B cell (primary cell): ENCODE results near the gene CTLA4. TPM values are rescaled to one million over a fixed set of nuclear protein-coding genes. Genes with fewer than 3 reads are reported as not detected.

ENCODE experiments used
- ATAC-seq: fragments of 200-7000 bp; cut with Tn5 transposase; one replicate; pipeline ENCODE4 v1.10.0; 2021; ENCODE audit warnings: low read depth, mild to moderate bottlenecking, moderate number of reproducible peaks, moderate library complexity
- CTCF ChIA-PET: fragments of 350-600 bp; sonication (Branson Sonifier 250); formaldehyde crosslinking; loops from one replicate; lab custom pipeline; 2021; ENCODE audit warnings: antibody characterized with exemption, inconsistent platforms; lab: Charles Lee
- POLR2A ChIA-PET: fragments of 350-600 bp; sonication (Branson Sonifier 250); formaldehyde crosslinking; loops from one replicate; lab custom pipeline; 2021; ENCODE audit warnings: antibody characterized with exemption; lab: Charles Lee
- DNase-seq: peaks from one replicate; pipeline ENCODE4 v3.0.0; 2013
- H2AFZ ChIP-seq: 2 replicates; pipeline ENCODE4 v1.6.1; 2012; ENCODE audit warnings: mild to moderate bottlenecking, low read depth, low read length; ENCODE audit not compliant: insufficient read depth, poor library complexity, severe bottlenecking
- H3K27ac ChIP-seq, 2 donors: 1 replicate in 1 of 2; 2 replicates in 1 of 2; pipeline ENCODE4 v1.5.1; 2012 to 2013; ENCODE audit warnings: low read length in 2 of 2, mild to moderate bottlenecking in 2 of 2, moderate library complexity in 1 of 2
- H3K27me3 ChIP-seq, 4 experiments: fragments of 200-600 bp in 1 of 4; sonication (generic) in 1 of 4; replicated peaks in 1 of 4; 1 replicate in 2 of 4; 2 replicates in 2 of 4; pipeline versions ENCODE4 v1.6.1 to v1.7.0; 2013 to 2016; ENCODE audit warnings: low read length in 3 of 4, mild to moderate bottlenecking in 2 of 4, mixed read lengths in 1 of 4, moderate library complexity in 1 of 4; ENCODE audit not compliant: insufficient read depth in 4 of 4, control insufficient read depth in 3 of 4; ENCODE audit errors: control extremely low read depth in 1 of 4
- H3K36me3 ChIP-seq, 2 experiments: replicated peaks in 1 of 2; 1 replicate in 1 of 2; 2 replicates in 1 of 2; pipeline versions ENCODE4 v1.6.1 to v1.7.1; 2013; ENCODE audit warnings: low read length in 1 of 2; ENCODE audit not compliant: insufficient read depth in 2 of 2, control insufficient read depth in 1 of 2; ENCODE audit errors: control extremely low read depth in 1 of 2, extremely low read depth in 1 of 2
- H3K4me1 ChIP-seq, 2 donors: fragments of 200-600 bp in 1 of 2; sonication (generic) in 1 of 2; 1 replicate in 1 of 2; 2 replicates in 1 of 2; pipeline versions ENCODE4 v1.5.1 to v1.6.1; 2013 to 2017; ENCODE audit warnings: low read length in 2 of 2; ENCODE audit not compliant: control insufficient read depth in 2 of 2, insufficient read depth in 2 of 2
- H3K4me2 ChIP-seq: replicated peaks from 2 replicates; pipeline ENCODE3; 2012; ENCODE audit warnings: mild to moderate bottlenecking, low read depth, low read length; ENCODE audit not compliant: poor library complexity, severe bottlenecking
- H3K4me3 ChIP-seq, 5 experiments: fragments of 200-600 bp in 1 of 5; sonication (generic) in 1 of 5; 1 replicate in 3 of 5; 2 replicates in 2 of 5; pipeline versions ENCODE4 v1.5.1 to v1.7.0; 2011 to 2016; ENCODE audit warnings: low read length in 4 of 5, mild to moderate bottlenecking in 4 of 5, low read depth in 2 of 5, control low read depth in 1 of 5, moderate library complexity in 1 of 5; ENCODE audit not compliant: insufficient read depth in 1 of 5; ENCODE audit errors: control extremely low read depth in 1 of 5, extremely low read depth in 1 of 5
- H3K79me2 ChIP-seq: fragments of 200-600 bp; sonication (generic); one replicate; pipeline ENCODE4 v1.6.0; 2016; ENCODE audit warnings: low read length; ENCODE audit not compliant: control insufficient read depth, insufficient read depth
- H3K9ac ChIP-seq: fragments of 200-600 bp; sonication (generic); 2 replicates; pipeline ENCODE4 v1.6.1; 2017; ENCODE audit warnings: mild to moderate bottlenecking, low read length, moderate library complexity
- H3K9me3 ChIP-seq, 3 donors: one replicate each; pipeline versions ENCODE4 v1.6.1 to v1.7.1; 2013; ENCODE audit warnings: low read length in 2 of 3; ENCODE audit not compliant: control insufficient read depth in 2 of 3, insufficient read depth in 1 of 3; ENCODE audit errors: control extremely low read depth in 1 of 3
- H4K20me1 ChIP-seq: 2 replicates; pipeline ENCODE4 v1.6.0; 2012; ENCODE audit warnings: mild to moderate bottlenecking, low read length; ENCODE audit not compliant: insufficient read depth, control insufficient read depth, poor library complexity, severe bottlenecking
- H3K27ac Mint-ChIP-seq: one replicate; pipeline ENCODE4 v1.8.0; 2021; ENCODE audit warnings: mixed read lengths
- H3K27me3 Mint-ChIP-seq: one replicate; pipeline ENCODE4 v1.8.0; 2021; ENCODE audit warnings: mixed read lengths
- H3K4me1 Mint-ChIP-seq: one replicate; pipeline ENCODE4 v1.8.0; 2021; ENCODE audit warnings: mixed read lengths
- H3K4me3 Mint-ChIP-seq: one replicate; pipeline ENCODE4 v1.8.0; 2021; ENCODE audit warnings: mixed read lengths
- H3K9me3 Mint-ChIP-seq: one replicate; pipeline ENCODE4 v1.8.0; 2022; ENCODE audit warnings: mixed read lengths; ENCODE audit not compliant: insufficient read depth
- EZH2 ChIP-seq: IDR thresholded peaks from 2 replicates; pipeline ENCODE4 v1.6.1; 2012; ENCODE audit warnings: borderline replicate concordance, low read depth, mild to moderate bottlenecking, moderate library complexity, low read length; ENCODE audit not compliant: insufficient read depth, poor library complexity, severe bottlenecking
- WGBS: methylation state at CpG from one replicate; pipeline ENCODE4 v1.1.5; 2013; ENCODE audit warnings: missing lambda C conversion rate; ENCODE audit not compliant: insufficient coverage; 5-methylcytosine and 5-hydroxymethylcytosine counted together
- intact Hi-C: fragments of 100-400 bp; cut with micrococcal nuclease; formaldehyde crosslinking; loops from one replicate; pipeline ENCODE4 v1.10.0; 2022
- polyA plus RNA-seq: library from polyadenylated mRNA; depleted of rRNA; stranded (reverse); fragments of >200 nt; gene quantifications from 2 replicates; pipeline ENCODE4 v1.2.3, GENCODE V29; 2012
- total RNA-seq, 2 donors: library from RNA; stranded (reverse); fragments of 120-200 nt in 1 of 2; gene quantifications; 1 replicate in 1 of 2; 2 replicates in 1 of 2; pipeline versions ENCODE4 v1.2.3 to v1.2.4, GENCODE V29; 2013 to 2022
- TF ChIP-seq, protein P1 (sequence below): fragments of 200-600 bp; IDR thresholded peaks from one replicate; pipeline ENCODE4 v1.8.0; 2022; ENCODE audit warnings: antibody characterized with exemption, mild to moderate bottlenecking

Gene CTLA4
- total and polyA plus RNA-seq, 2 donors (not counting 1 experiment from before 2014, with no cell fraction given): 0.30 TPM; not detected in 1

DNA sequence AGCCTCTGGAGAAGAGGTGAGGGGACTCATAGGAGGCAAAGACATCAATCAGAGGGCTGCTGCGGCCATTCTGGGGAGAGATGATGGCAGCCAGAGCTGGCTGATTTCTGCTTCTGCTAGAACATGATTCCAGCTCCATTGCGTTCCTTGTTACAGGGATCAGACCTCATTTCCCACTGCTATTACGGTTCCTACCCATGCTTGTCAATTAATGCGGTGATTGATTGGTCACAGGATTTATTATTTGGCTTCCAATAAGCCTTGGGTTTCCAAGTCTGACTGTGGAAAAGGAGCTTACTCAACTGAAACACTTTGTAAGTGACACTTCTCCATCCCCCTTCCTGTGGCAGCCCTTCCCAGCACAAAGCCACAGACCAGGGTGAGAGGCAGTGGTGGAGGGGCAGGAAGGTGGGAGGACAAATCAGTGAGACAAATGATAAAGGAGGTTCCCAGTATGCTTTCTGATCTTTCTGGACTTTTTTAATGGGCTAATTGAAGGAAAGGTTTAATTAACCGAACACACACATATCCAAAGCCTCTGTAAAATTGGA, 26.8 kb upstream of the CTLA4 start:
- no peak overlapping the region for H3K4me2 ChIP-seq
- Mint-ChIP-seq H3K9me3 (no peaks in the 10 kb centered on the region), H3K4me1 (no peaks in the 10 kb centered on the region), H3K27me3 (peaks cover 54% of the 10 kb centered on the region), H3K27ac (no peak overlapping the region), H3K4me3 (no peak overlapping the region)
- ChIA-PET CTCF (no interaction called here), POLR2A (no interaction called here)
- no peak overlapping the region for H2AFZ ChIP-seq
- H3K36me3 ChIP-seq: no peaks in the 10 kb centered on the region
- no peaks in the 10 kb centered on the region for H3K9me3 ChIP-seq
- H3K9ac ChIP-seq: no peak overlapping the region
- no peak overlapping the region for H3K4me3 ChIP-seq
- intact Hi-C loops: no loop called here
- TF ChIP-seq EZH2: no peak
- TF ChIP-seq, protein P1, sequence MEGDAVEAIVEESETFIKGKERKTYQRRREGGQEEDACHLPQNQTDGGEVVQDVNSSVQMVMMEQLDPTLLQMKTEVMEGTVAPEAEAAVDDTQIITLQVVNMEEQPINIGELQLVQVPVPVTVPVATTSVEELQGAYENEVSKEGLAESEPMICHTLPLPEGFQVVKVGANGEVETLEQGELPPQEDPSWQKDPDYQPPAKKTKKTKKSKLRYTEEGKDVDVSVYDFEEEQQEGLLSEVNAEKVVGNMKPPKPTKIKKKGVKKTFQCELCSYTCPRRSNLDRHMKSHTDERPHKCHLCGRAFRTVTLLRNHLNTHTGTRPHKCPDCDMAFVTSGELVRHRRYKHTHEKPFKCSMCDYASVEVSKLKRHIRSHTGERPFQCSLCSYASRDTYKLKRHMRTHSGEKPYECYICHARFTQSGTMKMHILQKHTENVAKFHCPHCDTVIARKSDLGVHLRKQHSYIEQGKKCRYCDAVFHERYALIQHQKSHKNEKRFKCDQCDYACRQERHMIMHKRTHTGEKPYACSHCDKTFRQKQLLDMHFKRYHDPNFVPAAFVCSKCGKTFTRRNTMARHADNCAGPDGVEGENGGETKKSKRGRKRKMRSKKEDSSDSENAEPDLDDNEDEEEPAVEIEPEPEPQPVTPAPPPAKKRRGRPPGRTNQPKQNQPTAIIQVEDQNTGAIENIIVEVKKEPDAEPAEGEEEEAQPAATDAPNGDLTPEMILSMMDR: no peak
- H4K20me1 ChIP-seq: no peaks in the 10 kb centered on the region
- ATAC-seq: no peak
- H3K79me2 ChIP-seq: no peaks in the 10 kb centered on the region
- no peaks in the 10 kb centered on the region for H3K4me1 ChIP-seq
- peaks cover 0 to 7% (median 7%) of the 10 kb centered on the region in 4 experiments for H3K27me3 ChIP-seq
- no peak for DNase-seq
- WGBS: 65% methylated on average over 3 of the region's 5 CpGs
- no peak overlapping the region for H3K27ac ChIP-seq

GRCh38 chr2:203841654-203842053, 25.9 kb upstream of the CTLA4 start:
- no peaks in the 10 kb centered on the region for H3K4me1 ChIP-seq
- no peaks in the 10 kb centered on the region for H3K9me3 Mint-ChIP-seq
- H3K4me3 Mint-ChIP-seq: no peak overlapping the region
- TF ChIP-seq, protein P1: no peak
- no peak for TF ChIP-seq EZH2
- CTCF ChIA-PET: no interaction called here
- no peaks in the 10 kb centered on the region for H3K79me2 ChIP-seq
- no peak overlapping the region for H3K9ac ChIP-seq
- no peaks in the 10 kb centered on the region for H3K36me3 ChIP-seq
- intact Hi-C loops: no loop called here
- no peak overlapping the region for H3K27ac Mint-ChIP-seq
- DNase-seq: no peak
- H2AFZ ChIP-seq: no peak overlapping the region
- H3K4me1 Mint-ChIP-seq: no peaks in the 10 kb centered on the region
- no peaks in the 10 kb centered on the region for H3K9me3 ChIP-seq
- no peak overlapping the region for H3K27ac ChIP-seq
- no peaks in the 10 kb centered on the region for H4K20me1 ChIP-seq
- H3K27me3 Mint-ChIP-seq: peaks cover 50% of the 10 kb centered on the region
- H3K4me2 ChIP-seq: no peak overlapping the region
- peaks cover 0 to 7% (median 3%) of the 10 kb centered on the region in 4 experiments for H3K27me3 ChIP-seq
- POLR2A ChIA-PET: no interaction called here
- no peak for ATAC-seq
- no peak overlapping the region for H3K4me3 ChIP-seq
- 96% methylated on average over 3 of the region's 5 CpGs for WGBS
